GM19351 (cell line): ENCODE results near the gene CLIC4.
"Not testable (repeated sequence)": the region's sequence is repeated elsewhere in the genome, so short reads cannot be mapped to it uniquely, and the experiment has no call there.

Experiments used
- ATAC-seq: cut with Tn5 transposase; IDR thresholded peaks from one replicate; pipeline ENCODE4 v1.9.1; 2021; ENCODE audit warnings: mild to moderate bottlenecking, moderate library complexity; ENCODE audit not compliant: unreplicated experiment

CLIC4 gene

GRCh38 chr1:24871306-24871901 lies 126.2 kb downstream of the CLIC4 start:
- ATAC-seq: no peak

DNA sequence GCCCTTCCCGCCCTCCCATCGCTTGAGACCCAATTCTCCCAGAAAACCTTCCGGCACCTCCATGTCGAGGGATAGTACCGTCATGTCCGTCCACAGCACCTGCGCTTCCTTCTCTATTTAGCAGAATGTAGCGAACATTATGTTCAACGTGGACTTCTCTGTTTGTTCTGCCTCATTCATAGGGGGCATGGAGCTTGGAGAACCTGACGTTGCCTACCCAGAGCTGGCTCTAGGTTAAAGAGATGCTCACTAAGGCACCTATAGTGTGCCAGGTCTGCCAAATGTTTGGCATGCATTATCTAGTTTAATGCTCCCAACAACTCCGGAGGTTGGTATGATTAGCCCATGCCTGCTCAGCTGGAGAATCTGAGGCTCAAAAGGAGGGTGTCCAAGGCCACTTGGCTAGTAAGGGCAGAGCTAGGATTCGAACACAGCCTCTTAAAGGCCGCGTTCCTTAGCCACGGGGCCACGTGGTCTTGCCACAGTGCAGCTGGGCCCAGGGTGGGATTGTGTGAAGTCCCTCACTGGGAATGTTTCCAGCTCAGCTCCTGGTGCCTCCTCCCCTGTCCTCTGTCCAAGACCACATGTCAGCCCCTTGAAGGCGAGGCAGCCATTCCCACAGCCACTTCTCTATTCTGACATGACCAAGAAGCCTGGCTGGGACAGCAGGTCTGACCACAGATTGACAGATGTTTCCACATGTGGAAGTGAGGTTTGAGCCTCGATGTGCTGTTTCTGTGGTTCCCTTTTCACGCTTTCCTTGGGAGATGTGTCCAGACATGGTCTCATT lies 127.0 kb downstream of the CLIC4 start:
- ATAC-seq: no peak

DNA sequence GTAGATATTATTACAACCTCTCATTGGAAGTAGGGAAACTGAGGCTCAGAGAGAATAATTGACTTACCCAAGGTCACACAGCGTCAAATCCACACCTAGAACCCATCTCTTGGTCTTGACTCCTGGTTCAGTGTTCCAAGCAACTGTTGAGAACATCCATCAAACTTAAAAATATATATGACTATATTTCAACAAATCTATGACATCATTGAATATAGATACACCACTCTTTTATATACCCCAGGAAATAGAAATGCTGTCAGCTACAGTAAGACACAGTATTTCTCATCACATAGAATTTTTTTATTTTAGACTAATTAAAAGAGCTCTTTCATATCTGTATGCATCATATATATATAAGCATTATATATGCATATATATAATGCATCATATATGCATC lies 127.9 kb downstream of the CLIC4 start:
- ATAC-seq: no peak

DNA sequence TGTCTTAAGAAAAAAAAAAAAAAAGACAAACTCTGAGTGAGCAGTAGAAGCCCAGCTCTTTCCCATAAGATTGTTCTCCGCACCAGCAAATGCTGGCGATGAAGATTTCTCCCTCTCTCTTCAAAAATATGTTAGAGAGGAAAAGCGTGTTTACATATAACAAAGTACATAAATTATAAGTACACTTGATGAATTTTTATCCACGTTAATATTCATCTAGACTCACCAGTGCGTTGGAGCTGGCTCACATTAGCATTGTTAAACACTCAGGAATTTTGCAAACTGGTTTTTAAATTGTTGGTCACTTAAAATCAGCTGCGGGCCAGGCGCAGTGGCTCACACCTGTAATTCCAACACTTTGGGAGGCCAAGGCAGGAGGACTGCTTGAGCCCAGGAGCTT lies 128.8 kb downstream of the CLIC4 start:
- ATAC-seq: no peak

DNA sequence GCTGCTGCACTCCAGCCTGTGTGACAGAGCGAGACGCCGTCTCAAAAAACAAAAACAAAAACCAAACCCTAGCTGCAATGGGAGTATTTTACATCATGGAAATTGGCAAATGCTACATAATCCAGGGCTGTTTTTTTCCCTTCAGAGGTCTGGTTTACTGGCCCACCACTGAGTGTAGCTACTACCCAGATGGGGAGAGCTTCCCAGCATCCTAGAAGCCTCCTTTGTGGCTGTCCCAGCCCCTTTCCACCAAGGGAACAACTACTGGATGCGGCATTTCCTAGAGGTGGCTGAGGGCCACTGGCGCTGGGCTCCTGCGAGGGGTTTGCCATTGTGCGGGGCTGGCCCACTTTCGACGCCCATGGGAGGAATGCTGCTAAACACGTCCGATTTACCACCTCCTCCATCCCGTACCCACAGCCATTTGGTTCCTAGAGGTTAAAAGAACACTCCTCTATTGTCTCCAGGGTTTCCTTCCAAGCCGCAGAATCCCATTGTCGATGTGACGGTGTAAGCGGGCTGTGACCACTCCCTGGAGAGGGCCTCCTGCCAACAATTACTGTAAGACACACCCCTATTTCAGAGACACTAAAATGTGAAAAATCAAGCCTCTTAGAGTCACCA lies 129.5 kb downstream of the CLIC4 start:
- ATAC-seq: no peak

- no peak for ATAC-seq
Measured at GRCh38 chr1:24875257-24875656, 130.0 kb downstream of the CLIC4 start.

DNA sequence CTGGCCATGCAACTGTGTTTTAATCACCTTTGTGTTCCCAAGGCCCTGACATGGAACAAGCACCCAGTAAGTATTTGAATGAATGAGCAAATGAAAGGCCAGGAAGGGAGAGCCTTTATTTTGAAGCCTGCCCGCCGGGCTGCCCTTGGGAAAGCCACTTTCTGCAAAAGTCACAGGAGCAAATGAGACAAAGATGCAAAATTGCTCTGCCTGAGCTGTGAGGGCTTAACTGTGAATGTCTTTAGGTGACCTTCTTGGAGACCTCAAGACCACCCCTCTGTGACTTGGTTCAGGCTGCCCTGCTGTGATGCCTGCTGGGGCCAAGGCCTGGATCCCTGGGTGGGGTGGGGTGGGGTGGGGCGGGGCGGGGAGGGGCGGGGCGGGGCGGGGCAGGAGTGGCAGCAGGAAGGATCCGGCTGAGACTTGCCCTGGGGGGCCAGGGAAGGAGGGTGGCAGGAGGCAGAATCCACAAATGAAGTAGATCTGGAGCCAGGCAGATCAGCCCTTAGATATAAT lies 130.8 kb downstream of the CLIC4 start:
- ATAC-seq: no peak

- ATAC-seq: no peak
Measured at GRCh38 chr1:24878045-24878444, 132.8 kb downstream of the CLIC4 start.

GRCh38 chr1:24878775-24879742 lies 133.8 kb downstream of the CLIC4 start:
- no peak for ATAC-seq

GRCh38 chr1:24881034-24881433 lies 135.8 kb downstream of the CLIC4 start:
- ATAC-seq: no peak

GRCh38 chr1:24884751-24885150 lies 139.5 kb downstream of the CLIC4 start:
- no peak for ATAC-seq

DNA sequence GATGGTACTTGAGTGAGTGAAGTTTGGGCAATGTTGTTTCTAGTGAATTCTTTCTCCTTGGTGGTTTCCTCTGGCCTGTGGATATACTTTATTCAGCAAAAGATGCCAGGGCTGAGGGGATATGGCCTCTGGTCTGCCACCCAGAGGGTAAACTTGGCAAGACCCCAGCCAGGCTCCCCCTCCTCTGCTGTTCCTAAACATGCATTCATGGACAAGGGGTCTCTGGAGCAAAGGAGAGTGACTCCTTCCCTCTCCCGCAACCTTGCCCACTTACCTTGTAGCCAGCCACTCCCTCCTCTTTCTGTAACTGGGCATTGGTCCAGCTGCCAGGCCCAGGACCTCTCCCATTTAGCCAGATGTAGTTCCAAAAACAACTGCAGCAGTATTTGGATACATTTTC lies 141.0 kb downstream of the CLIC4 start:
- no peak for ATAC-seq

- ATAC-seq: no peak
Measured at GRCh38 chr1:24888061-24888970, 143.1 kb downstream of the CLIC4 start.

- ATAC-seq: no peak
Measured at GRCh38 chr1:24888971-24889676, 143.9 kb downstream of the CLIC4 start.

DNA sequence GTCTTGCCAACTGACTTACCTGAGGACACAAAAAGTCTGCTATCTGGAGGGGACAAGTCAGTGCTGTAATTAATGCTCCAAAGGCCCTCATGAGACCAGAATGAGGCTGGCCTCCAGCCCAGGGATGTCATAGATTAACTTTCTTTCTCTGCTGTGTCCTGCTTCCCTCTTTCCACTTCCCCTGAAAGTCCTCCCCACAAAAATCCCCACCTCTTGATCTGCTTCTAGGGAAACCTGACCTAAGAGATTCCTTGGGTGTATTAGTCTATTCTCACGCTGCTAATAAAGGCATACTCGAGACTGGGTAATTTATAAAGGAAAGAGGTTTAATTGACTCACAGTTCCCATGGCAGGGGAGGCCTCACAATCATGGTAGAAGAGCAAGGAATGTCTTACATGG lies 145.6 kb downstream of the CLIC4 start:
- ATAC-seq: no peak

DNA sequence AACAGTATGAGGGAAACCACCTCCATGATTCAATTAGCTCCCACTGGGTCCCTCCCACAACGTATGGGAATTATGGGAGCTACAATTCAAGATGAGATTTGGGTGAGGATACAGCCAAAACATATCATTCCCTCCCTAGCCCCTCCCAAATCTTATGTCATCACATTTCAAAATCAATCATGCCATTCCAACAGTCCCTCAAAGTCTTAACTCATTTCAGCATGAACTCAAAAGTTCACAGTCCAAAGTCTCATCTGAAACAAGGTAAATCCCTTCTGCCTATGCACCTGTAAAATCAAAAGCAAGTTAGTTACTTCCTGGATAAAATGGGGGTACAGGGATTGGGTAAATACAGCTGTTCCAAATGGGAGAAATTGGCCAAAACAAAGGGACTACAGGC lies 146.1 kb downstream of the CLIC4 start:
- ATAC-seq: not testable (repeated sequence)

DNA sequence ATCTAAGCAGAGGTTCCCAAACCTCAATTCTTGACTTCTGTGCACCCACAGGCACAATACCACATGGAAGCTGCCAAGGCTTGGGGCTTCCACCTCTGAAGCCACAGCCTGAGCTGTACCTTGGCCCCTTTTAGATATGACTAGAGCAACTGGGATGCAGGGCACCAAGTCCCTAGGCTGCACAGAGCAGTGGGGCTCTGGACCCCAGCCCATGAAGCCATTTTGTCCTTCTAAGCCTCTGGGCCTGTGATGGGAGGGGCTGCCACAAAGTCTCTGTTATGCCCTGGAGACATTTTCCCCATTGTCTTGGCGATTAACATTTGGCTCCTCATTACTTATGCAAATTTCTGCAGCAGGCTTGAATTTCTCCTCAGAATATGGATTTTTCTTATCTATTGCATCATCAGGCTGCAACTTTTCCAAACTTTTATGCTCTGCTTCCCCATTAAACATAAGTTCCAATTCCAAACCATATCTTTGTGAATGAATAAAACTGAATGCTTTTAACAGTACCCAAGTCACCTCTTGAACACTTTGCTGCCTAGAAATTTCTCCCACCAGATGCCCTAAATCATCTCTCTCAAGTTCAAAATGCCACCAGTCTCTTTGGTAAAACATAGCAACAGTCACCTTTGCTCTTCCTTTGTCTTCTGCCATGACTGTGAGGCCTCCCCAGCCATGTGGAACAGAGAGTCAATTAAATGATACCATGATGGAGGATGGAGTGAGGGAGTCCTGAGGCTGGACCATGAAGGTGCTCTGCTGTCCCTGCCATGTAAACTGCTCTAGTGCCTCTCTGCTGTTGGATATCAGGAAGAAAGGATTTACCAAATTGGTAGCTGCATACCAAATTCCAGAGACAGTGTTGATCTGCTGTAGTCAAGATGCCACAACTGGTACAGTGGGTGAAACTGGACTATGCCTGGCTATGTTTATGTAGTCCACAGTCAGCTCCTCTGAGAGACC lies 147.2 kb downstream of the CLIC4 start:
- no peak for ATAC-seq

DNA sequence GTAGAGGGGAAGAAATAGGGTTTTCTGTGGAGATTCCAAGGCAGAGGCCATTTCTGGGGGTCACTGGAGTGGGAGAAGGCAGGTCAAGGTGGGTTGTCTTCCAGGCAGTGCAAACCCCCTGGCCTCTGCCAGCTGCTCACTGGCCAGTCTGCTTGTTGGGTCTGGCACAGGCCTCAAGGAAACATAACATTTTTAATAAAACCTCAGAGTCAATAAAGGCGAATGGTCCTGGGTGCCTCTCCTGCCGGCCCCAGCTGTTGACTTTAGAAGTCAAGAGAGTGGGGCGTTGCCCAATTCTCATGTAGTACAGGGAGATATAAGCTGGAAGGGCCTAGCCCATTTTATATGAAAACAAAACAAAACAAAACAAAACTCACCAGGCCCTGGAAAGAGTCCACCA lies 148.2 kb downstream of the CLIC4 start:
- ATAC-seq: no peak
